Breast epithelium (tissue), 3 donors: ENCODE measurements around the gene LSM2.
A peak's percentile ranks its signal among the peaks of the same experiment; 100 is the strongest.

ENCODE experiments used
- POLR2A ChIP-seq: fragments of 450-650 bp; IDR thresholded peaks from one replicate; pipeline ENCODE4 v1.6.1; 2016; ENCODE audit warnings: antibody characterized with exemption, mild to moderate bottlenecking, moderate library complexity
- TF ChIP-seq, protein P1 (sequence below), 3 donors: fragments of 450-650 bp; IDR thresholded peaks; one replicate each; pipeline ENCODE4 v1.5.1; 2016 to 2017; ENCODE audit warnings: antibody characterized with exemption in 3 of 3, mild to moderate bottlenecking in 3 of 3, moderate library complexity in 3 of 3

DNA sequence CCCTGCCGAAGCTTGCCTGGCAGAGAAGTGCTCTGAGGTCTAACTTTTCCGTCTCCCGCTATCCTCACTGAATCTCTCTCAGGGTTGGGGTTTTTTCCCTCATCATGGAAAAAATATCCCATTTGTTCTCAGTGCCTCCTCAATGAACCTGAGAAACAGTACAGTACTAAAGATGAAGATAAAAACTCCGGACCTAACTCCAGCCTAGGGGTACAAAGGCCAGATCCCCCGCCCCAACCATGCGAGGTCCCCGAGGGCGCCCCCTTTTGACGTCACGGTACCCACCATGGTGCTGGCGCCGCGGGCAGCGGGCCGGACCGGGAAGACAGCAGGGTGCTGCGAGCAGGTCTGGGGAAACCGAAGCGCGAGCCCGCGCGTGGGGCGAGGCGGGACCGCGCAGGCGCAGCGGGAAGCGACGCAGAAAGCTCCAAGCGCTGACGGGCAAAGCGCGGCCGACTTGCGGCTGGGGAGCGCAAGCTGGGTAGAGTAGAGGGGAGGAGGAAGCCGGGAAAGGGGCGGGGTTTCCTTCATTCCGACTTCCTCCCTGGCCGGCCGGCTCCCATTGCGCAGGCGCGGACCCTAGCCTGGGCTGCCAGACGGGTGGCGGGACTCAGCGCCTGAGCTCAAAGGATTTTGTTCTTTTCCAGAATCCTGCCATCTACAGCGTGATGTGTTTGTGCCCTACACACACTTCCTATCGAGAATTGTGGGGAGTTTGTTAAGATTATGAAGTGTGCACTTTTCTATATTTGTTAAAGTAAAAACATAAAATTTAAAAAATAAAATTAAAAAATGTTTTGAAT lies at the start of gene LSM2:
- TF ChIP-seq, protein P1, sequence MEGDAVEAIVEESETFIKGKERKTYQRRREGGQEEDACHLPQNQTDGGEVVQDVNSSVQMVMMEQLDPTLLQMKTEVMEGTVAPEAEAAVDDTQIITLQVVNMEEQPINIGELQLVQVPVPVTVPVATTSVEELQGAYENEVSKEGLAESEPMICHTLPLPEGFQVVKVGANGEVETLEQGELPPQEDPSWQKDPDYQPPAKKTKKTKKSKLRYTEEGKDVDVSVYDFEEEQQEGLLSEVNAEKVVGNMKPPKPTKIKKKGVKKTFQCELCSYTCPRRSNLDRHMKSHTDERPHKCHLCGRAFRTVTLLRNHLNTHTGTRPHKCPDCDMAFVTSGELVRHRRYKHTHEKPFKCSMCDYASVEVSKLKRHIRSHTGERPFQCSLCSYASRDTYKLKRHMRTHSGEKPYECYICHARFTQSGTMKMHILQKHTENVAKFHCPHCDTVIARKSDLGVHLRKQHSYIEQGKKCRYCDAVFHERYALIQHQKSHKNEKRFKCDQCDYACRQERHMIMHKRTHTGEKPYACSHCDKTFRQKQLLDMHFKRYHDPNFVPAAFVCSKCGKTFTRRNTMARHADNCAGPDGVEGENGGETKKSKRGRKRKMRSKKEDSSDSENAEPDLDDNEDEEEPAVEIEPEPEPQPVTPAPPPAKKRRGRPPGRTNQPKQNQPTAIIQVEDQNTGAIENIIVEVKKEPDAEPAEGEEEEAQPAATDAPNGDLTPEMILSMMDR (IDR thresholded peaks at IDR 0.05), result peak in 2 of 3 donors; percentile 7 to 23
- TF ChIP-seq POLR2A, result peak; percentile 45
